ENCODE results near the gene TP53BP2. TPM values are rescaled to one million over a fixed set of nuclear protein-coding genes. Genes with fewer than 3 reads are reported as not detected.
"Not testable (repeated sequence)": the region's sequence is repeated elsewhere in the genome, so short reads cannot be mapped to it uniquely, and the experiment has no call there.

TP53BP2 gene
- total RNA-seq, 1 donor = 31.8 TPM

DNA sequence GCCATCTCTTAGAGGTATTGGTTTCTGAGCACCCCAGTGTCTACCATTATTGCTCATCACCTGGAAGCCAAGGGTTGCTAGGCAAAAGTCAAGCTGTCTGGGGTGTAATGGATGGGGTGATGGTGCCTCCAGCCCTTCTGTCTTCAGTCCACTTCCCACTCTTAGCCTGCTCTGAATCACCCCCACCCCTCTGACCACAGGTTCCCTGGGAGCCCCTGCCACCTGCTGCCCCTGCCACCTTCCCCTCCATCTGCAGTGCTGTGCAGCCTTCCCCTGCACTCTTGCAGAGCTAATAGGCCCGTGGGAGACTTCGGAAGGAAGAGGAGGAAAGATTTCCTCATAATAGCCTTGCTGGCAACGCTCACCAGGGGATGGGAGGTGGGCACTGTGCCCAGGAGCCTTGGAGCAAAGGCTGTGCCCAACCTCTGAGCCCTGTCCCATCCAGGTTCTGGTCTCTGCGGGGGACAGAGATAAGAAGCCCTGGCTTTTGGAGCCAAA is 97.9 kb downstream of the TP53BP2 start:
- peaks cover 29% of the 10 kb centered on the region for H4K20me1 ChIP-seq (ENCODE audit: insufficient read depth, low read length)
- DNase-seq (ENCODE audit: insufficient read length, low spot score, missing footprints) = peak; percentile 85
- H3K36me3 ChIP-seq (ENCODE audit: insufficient read depth, low read length) = peaks cover 80% of the 10 kb centered on the region
- H3K27me3 ChIP-seq (ENCODE audit: insufficient read depth, low read length) = no peaks in the 10 kb centered on the region
- TF ChIP-seq, protein P1, sequence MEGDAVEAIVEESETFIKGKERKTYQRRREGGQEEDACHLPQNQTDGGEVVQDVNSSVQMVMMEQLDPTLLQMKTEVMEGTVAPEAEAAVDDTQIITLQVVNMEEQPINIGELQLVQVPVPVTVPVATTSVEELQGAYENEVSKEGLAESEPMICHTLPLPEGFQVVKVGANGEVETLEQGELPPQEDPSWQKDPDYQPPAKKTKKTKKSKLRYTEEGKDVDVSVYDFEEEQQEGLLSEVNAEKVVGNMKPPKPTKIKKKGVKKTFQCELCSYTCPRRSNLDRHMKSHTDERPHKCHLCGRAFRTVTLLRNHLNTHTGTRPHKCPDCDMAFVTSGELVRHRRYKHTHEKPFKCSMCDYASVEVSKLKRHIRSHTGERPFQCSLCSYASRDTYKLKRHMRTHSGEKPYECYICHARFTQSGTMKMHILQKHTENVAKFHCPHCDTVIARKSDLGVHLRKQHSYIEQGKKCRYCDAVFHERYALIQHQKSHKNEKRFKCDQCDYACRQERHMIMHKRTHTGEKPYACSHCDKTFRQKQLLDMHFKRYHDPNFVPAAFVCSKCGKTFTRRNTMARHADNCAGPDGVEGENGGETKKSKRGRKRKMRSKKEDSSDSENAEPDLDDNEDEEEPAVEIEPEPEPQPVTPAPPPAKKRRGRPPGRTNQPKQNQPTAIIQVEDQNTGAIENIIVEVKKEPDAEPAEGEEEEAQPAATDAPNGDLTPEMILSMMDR (IDR thresholded peaks at IDR 0.05; ENCODE audit: extremely low read depth, low read depth, low read length) = no peak
- no peak overlapping the region for H3K4me3 ChIP-seq (ENCODE audit: insufficient read depth, low read length)
- H3K4me2 ChIP-seq (ENCODE audit: insufficient read depth, low read length) = peak overlapping the region; percentile 69
- no peak overlapping the region for H2AFZ ChIP-seq (ENCODE audit: low read length)
- H3K4me1 ChIP-seq (ENCODE audit: insufficient read depth, low read length) = peaks cover 32% of the 10 kb centered on the region
- no peaks in the 10 kb centered on the region for H3K9me3 ChIP-seq (ENCODE audit: low read depth, low read length)
- peaks cover 49% of the 10 kb centered on the region for H3K79me2 ChIP-seq (ENCODE audit: insufficient read depth, low read length)
- peak overlapping the region; percentile 47 for H3K27ac ChIP-seq (ENCODE audit: low read depth, low read length)

DNA sequence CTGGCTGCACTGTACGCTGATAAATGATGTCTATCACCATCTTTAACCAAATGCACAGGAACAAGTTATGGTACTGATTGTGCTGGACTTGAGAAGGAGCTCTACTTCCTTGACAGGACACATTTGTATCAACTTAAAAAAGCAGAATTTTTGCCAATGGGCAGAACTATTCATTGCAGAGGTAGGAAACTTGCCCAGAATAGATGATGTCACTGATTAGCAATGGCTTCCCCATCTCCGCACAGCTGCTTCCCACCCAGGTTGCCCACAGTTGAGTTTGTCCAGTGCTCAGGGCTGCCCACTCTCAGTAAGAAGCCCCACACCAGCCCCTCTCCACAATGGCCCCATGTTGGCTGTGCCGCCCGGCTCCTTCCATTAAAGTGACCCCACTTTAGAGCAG is 100.0 kb downstream of the TP53BP2 start:
- TF ChIP-seq, protein P1 (IDR thresholded peaks at IDR 0.05; ENCODE audit: extremely low read depth, low read depth, low read length) = no peak
- Histone ChIP-seq H3K27me3 (ENCODE audit: insufficient read depth, low read length) (no peaks in the 10 kb centered on the region), H2AFZ (ENCODE audit: low read length) (no peak overlapping the region), H3K9me3 (ENCODE audit: low read depth, low read length) (no peaks in the 10 kb centered on the region), H3K4me1 (ENCODE audit: insufficient read depth, low read length) (peaks cover 40% of the 10 kb centered on the region), H3K36me3 (ENCODE audit: insufficient read depth, low read length) (peaks cover 63% of the 10 kb centered on the region), H3K4me2 (ENCODE audit: insufficient read depth, low read length) (no peak overlapping the region), H3K79me2 (ENCODE audit: insufficient read depth, low read length) (peaks cover 63% of the 10 kb centered on the region), H3K27ac (ENCODE audit: low read depth, low read length) (peak overlapping the region; percentile 19), H4K20me1 (ENCODE audit: insufficient read depth, low read length) (peaks cover 31% of the 10 kb centered on the region), H3K4me3 (ENCODE audit: insufficient read depth, low read length) (no peak overlapping the region)
- peak; percentile 93 for DNase-seq (ENCODE audit: insufficient read length, low spot score, missing footprints)

DNA sequence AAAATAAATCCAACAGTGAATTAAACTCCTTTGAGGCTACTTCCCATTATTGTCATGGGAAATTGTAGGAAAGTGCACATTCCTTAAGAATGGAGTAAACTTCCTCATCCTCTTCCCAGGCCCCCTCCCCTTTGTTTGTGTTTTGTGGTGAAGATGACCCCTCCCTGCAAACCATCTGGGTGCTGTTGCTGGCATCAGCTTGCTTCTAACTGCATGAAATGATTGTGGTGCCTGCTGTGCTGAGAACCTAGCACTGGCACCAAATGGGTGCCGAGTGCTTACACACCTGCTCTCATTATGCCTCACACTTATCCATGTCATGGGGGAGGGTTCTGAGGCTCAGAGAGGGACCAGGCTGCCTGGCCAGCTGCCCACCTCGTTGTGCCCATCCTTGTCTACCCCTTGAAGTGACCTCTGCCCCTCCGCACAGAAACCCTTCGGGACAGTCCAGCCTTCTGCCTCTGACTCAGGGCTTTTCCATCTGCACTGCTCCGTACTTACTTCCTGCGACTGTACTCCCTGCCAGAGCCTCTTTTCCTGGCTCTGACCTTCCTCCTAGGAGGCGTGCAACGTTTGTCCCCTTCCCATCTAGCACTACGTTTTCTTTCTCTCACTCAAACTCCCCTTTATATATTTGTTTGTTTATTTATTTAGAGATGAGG is 102.8 kb downstream of the TP53BP2 start:
- Histone ChIP-seq H3K4me2 (ENCODE audit: insufficient read depth, low read length) (no peak overlapping the region), H3K4me3 (ENCODE audit: insufficient read depth, low read length) (no peak overlapping the region), H4K20me1 (ENCODE audit: insufficient read depth, low read length) (peaks cover 34% of the 10 kb centered on the region), H3K36me3 (ENCODE audit: insufficient read depth, low read length) (peaks cover 59% of the 10 kb centered on the region), H3K27ac (ENCODE audit: low read depth, low read length) (peak overlapping the region; percentile 13), H3K27me3 (ENCODE audit: insufficient read depth, low read length) (no peaks in the 10 kb centered on the region), H3K79me2 (ENCODE audit: insufficient read depth, low read length) (peaks cover 68% of the 10 kb centered on the region), H3K9me3 (ENCODE audit: low read depth, low read length) (no peaks in the 10 kb centered on the region), H3K4me1 (ENCODE audit: insufficient read depth, low read length) (peaks cover 30% of the 10 kb centered on the region), H2AFZ (ENCODE audit: low read length) (no peak overlapping the region)
- peak; percentile 85 for DNase-seq (ENCODE audit: insufficient read length, low spot score, missing footprints)
- TF ChIP-seq, protein P1 (IDR thresholded peaks at IDR 0.05; ENCODE audit: extremely low read depth, low read depth, low read length) = no peak

DNA sequence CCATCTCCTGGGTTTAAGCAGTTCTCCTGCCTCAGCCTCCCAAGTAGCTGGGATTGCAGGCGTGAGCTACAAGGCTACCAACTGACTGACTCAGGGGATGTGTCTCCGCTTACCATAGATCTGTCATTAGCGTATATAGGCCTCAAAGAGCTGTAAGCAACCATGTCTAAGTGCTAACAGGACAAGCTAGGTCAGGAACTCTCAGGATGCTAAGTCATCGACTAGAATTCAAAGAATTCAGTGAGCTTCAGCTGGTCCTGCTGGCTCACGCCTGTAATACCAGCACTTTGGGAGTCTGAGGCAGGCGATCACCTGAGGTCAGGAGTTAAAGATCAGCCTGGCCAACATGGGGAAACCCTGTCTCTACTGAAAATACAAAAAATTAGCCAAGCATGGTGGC is 103.9 kb downstream of the TP53BP2 start:
- Histone ChIP-seq H4K20me1 (ENCODE audit: insufficient read depth, low read length) (peaks cover 26% of the 10 kb centered on the region), H3K36me3 (ENCODE audit: insufficient read depth, low read length) (peaks cover 48% of the 10 kb centered on the region)

DNA sequence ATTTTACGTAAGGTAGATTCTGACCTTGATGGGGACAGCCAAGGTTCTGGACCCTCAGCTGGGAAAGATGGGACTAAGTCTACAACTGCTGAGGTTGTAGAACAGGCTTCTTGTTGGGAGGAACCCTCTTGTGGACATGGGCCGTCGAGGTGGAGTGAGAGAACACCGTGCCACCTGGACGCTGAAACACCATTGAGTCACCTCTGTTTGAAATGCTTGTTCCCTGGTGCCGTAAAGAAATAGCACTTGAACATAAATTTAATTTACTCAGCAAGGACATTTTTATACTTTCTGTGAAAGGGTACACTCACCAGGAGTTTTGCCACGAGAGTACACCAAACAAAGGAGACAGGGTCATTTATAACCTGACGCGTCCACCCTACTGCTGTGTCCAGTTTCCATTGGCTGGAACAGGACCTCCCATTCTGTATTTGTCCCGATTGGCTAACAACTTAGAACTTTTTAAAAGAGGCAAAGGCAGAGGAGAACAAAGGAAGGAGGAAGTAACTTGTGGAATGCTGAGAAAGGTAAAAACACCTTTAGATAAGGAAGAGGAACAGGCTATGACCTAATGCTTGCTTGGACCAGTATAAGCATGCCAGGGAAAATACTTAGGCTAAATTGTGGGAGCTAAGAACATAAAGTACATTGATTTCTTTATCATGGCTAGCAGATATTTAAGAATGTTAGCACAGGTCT is 105.6 kb downstream of the TP53BP2 start:
- H3K4me2 ChIP-seq (ENCODE audit: insufficient read depth, low read length); DNase-seq (ENCODE audit: insufficient read length, low spot score, missing footprints); H2AFZ ChIP-seq (ENCODE audit: low read length); H3K9me3 ChIP-seq (ENCODE audit: low read depth, low read length); H3K27me3 ChIP-seq (ENCODE audit: insufficient read depth, low read length); H3K4me3 ChIP-seq (ENCODE audit: insufficient read depth, low read length): not testable (repeated sequence)
- Histone ChIP-seq H4K20me1 (ENCODE audit: insufficient read depth, low read length) (peaks cover 20% of the 10 kb centered on the region), H3K27ac (ENCODE audit: low read depth, low read length) (peak overlapping the region; percentile 32), H3K79me2 (ENCODE audit: insufficient read depth, low read length) (peaks cover 78% of the 10 kb centered on the region), H3K36me3 (ENCODE audit: insufficient read depth, low read length) (peaks cover 35% of the 10 kb centered on the region), H3K4me1 (ENCODE audit: insufficient read depth, low read length) (peaks cover 23% of the 10 kb centered on the region)

More for the DNA sequence above, 103.9 kb downstream of the TP53BP2 start:
- H3K79me2 ChIP-seq (ENCODE audit: insufficient read depth, low read length) = peaks cover 68% of the 10 kb centered on the region
- H3K4me1 ChIP-seq (ENCODE audit: insufficient read depth, low read length) = peaks cover 29% of the 10 kb centered on the region
- no peak overlapping the region for H2AFZ ChIP-seq (ENCODE audit: low read length)
- TF ChIP-seq, protein P1 (IDR thresholded peaks at IDR 0.05; ENCODE audit: extremely low read depth, low read depth, low read length) = no peak
- peak overlapping the region; percentile 24 for H3K27ac ChIP-seq (ENCODE audit: low read depth, low read length)
- H3K9me3 ChIP-seq (ENCODE audit: low read depth, low read length) = no peaks in the 10 kb centered on the region
- H3K27me3 ChIP-seq (ENCODE audit: insufficient read depth, low read length) = no peaks in the 10 kb centered on the region
- no peak overlapping the region for H3K4me3 ChIP-seq (ENCODE audit: insufficient read depth, low read length)
- DNase-seq (ENCODE audit: insufficient read length, low spot score, missing footprints) = peak; percentile 86
- no peak overlapping the region for H3K4me2 ChIP-seq (ENCODE audit: insufficient read depth, low read length)
